ENCODE data around the gene ZNF672. TPM values are rescaled to one million over a fixed set of nuclear protein-coding genes. Genes with fewer than 3 reads are reported as not detected.
"Not testable (repeated sequence)": the region's sequence is repeated elsewhere in the genome, so short reads cannot be mapped to it uniquely, and the experiment has no call there.

Gene ZNF672
- total RNA-seq, 1 donor from 2014 or later: 41.7 TPM

DNA sequence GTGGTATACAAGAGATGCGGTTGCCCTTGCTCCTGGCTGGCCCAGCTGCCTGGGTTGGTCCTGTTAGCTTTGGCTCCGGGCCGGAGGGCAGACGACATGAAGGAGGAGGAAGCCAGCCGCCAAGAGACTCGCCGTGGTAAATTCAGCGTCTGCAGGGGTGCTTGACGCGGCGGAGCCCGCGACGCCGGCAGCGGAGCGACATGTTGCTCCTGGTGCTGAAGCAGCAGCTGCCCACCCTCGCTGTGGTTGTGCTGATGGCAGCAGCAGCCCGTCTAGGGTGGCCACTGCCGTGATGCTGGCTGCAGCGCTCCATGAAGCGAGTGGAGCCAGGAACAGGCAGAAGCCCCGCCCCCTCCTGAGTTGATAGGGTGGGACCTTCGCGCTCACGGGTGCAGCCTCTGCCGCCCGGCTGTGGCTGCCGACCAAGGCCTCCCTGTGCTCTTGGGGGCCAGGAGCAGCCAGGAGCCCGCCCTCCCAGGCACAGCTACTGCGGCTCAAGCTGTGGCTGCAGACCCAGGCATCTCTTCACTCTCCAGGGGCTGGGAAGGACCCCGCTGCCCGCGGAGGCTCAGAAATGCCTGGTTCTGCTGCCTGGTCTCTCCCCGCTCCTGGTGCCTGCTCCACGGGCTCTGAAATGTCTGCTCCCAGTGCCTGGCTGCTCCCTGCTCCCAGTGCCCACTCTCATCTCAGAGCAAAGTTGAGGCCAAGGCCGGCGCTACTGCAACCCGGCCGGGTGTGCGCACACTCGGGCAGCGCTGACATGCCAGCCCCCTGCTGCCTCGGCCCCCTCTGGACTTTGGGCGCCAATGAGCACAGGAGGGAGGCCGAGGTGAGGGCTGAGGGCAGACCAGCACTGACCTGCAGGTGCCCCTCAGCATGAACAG, 25.2 kb downstream of the ZNF672 start:
- DNase-seq (peak; percentile 93), ATAC-seq (ENCODE audit: poor library complexity) (peak; percentile 82)
- intact Hi-C loops (cut with DNase I): no loop called here

DNA sequence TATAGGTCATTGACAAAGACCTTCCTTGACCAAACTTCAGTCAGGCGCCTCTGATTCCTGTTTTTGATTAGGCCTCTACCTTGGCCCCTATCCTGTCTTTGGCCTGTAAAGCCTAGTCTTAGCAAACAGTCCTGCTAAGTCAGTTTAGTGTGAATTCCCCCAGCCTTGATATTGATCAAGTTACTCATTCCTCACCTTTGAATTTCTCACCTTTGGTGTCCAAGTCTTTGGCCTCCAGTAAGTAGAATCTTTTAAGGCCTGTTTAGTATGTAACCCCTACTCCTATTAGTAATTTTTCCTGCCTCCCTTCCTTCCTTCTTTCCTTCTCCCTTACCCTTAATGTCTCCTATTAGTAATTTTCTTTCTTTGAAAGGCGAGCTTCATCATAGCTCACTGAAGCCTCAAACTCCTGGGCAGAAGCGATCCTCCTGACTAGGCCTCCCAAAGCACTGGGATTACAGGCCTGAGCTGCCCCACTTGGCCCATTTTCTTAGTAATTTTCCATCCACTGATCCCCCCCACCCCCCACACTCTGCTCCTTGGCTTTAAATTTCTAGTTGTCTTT, 33.9 kb downstream of the ZNF672 start:
- intact Hi-C loops (cut with DNase I): no loop called here
- DNase-seq: no peak
- ATAC-seq (ENCODE audit: poor library complexity): no peak

DNA sequence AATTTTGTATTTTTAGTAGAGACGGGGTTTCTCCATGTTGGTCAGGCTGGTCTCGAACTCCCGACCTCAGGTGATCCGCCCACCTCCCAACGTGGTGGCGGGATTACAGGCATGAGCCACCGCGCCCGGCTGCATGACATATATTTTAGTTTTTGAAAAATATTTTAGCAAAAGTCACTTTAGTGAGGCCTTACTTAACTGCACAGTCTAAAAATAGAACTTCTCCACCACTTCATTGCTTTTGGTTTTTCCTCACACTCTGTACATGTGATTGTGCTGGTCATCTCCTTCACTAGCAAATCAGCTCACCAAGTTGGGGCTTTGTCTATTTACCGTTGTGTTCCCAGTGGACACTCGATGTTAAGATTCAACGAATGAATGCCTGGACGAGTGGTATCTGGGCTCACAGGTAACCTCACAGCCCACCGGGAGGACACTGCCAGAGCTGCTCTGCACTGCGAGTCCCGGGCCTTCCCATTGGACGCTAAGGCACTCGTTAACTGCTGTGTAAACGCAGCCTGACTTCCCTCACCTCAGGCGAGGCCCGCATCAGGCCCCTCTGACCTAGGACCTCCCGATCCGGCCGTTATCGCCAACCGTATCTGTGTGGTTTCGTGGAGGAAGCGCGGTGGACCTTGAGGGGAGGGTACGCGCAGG, 34.9 kb downstream of the ZNF672 start:
- intact Hi-C loops (cut with DNase I): no loop called here
- ATAC-seq (ENCODE audit: poor library complexity) (peak; percentile 75), DNase-seq (peak; percentile 71)

DNA sequence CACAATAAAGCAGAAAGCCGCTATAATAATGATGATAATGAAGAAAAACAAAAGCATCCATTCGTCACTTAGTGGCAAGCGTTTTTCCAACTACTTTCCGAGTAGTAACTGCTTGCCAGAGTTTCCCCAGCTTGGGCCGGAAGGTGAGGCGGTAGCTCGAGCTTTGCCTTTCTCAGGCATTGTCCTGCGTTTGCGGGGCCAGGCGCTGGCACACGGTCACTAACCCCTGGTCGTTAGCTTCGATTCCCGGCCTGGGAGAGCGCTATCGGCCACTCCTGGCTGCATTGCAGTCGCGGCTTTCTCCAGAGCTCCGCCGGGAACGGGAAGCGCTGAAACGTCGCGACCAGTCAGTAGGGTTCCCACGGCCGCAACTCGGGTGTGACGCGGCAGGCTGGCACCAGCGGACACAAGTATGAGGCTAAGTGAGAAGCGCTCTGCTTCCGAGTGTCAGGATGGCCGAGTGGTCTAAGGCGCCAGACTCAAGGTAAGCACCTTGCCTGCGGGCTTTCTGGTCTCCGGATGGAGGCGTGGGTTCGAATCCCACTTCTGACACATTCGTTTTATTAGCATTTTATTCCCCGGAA, 35.5 kb downstream of the ZNF672 start:
- DNase-seq (peak; percentile 95), ATAC-seq (ENCODE audit: poor library complexity) (peak; percentile 96)
- intact Hi-C loops (cut with DNase I): no loop called here

DNA sequence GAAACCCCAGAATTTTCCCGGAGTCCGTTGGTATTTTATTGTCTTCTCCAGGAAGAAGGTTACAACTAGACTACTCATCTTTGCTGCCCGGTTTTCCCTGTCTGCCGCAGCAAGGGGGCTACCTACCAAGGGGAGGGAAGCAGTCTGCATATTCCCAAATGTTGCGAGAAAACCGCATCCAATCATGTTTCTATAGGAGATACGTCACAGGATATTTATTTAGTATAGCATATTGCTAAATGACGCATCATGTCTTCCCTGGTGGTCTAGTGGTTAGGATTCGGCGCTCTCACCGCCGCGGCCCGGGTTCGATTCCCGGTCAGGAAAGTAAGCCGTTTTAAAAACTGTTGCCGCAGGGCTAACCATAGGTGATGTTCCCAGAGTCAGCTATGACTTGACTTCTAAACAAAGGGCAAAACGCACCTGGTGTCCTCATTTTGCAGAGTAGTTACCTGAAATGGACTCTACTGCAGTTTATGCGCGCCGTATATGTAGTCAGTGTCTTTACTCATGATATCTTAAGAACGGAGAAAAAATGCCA, 36.0 kb downstream of the ZNF672 start:
- intact Hi-C loops (cut with DNase I): no loop called here
- DNase-seq: peak; percentile 84
- peak; percentile 80 for ATAC-seq (ENCODE audit: poor library complexity)

DNA sequence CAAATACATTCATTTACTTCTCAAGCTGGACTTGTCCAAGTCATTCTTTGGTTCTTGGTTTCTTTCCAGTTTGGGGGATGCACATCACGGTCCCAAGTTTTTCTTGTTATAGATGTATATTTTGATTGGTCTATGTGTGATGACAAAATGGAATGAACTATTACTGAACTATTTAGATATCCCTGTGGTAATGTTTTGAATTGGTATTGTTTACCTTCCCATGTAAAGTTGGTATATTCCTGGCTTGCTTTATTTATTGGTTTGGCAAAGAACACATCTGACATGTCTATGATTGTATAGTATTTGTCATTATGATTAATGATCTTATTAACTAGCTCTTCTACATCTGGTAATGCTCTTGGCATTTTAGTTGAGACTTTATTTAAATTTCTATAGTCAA, 43.2 kb downstream of the ZNF672 start:
- ATAC-seq (ENCODE audit: poor library complexity) (no peak), DNase-seq (no peak)
- intact Hi-C loops (cut with DNase I): no loop called here

DNA sequence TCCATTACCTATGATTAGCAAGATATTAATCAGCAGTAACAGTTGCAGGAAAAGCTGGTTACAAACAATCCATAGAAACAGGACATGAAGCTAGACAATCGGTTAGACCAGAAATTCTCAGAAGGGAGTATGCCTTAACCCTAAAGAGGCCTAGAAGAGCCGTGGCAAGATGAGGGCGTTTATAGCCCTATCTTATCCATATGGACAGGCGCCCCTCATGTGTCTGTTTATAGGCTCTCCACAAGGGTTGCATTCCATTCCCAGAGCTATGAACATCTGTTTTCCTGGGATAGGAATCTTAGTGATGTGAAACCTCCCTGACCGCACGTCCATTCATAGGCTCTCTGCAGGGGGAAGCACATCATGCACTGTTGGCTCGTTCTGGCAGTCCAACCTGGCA, 44.4 kb downstream of the ZNF672 start:
- DNase-seq; ATAC-seq (ENCODE audit: poor library complexity); intact Hi-C loops (cut with DNase I): not testable (repeated sequence)

DNA sequence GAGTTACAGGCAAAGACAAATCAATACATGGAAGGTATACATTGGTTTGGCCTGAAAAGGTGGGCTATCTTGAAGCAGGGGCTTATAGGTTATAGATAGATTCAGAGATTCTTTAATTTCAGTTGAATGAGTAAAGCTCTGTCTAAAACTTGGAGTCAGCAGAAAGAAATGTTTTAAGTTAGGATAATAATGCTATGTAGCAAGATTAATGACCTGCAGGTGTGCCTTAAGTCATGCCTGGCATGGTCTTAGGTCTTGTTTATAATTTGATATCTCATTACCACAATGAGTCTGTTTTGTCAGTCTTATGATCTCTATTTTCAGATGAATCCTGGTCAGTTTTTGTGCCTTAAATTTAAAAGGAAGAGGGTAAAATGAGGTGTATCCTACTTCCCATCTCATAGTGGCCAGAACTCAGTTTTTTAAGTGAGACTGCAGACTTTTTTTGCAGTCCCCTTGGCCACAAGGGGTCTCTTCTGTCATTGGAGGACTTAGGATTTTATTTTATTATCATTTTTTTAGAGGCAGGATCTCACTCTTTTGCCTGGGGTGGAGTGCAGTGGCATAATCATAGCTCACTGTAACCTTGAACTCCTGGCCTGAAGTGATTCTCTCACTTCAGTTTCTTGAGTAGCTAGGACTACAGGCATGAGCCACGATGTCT, 46.7 kb downstream of the ZNF672 start:
- intact Hi-C loops (cut with DNase I): no loop called here
- no peak for DNase-seq
- no peak for ATAC-seq (ENCODE audit: poor library complexity)

DNA sequence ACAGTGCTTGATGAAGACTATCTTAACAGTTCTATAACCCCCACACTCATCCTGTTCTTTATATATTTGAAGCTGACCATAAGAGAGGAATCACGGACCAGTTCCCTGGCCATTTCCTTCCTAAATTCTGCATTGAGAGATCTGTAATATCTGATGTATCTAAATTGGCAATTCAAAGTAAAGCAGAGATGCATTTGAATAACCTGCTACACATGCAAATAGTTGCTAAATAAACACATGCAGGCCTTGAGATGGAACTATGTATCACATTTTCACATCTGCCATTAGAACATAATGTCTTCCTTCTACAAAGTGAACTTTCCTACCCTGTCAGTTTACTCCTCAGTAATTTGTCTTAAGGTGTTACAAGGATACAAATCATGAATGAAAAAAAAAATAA, 47.6 kb downstream of the ZNF672 start:
- intact Hi-C loops (cut with DNase I): no loop called here
- DNase-seq (no peak), ATAC-seq (ENCODE audit: poor library complexity) (no peak)

DNA sequence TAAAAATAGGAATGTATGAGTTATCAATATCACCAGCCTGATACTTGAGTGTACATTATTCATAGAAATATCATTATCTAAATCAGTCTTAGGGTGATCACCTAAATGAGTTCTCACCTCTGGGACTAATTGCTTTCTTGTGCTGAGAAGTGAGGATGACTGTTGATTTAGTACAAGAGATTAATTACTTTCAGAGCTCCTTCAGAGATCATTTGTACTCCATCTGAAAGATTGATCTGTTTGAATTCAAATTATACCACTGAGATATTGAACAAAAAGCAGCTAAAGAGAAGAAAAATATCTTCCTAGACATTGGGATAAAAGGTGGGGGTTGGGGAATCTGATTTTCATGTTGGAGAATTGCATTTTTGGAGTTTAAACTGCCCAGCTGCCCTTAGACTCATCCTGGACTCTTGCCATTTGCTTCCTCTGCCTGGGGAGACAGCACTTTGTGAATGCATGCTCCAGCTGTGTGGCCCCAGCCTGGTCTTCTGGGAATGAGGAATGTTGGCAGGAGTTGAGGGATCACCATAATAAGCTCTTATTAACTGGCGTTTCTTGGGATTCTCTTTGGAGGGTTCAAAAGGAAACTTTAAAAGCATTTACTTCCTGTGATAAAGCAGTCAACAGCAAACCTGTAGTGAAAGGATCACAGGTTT, 48.3 kb downstream of the ZNF672 start:
- DNase-seq (no peak), ATAC-seq (ENCODE audit: poor library complexity) (no peak)
- intact Hi-C loops (cut with DNase I): no loop called here

DNA sequence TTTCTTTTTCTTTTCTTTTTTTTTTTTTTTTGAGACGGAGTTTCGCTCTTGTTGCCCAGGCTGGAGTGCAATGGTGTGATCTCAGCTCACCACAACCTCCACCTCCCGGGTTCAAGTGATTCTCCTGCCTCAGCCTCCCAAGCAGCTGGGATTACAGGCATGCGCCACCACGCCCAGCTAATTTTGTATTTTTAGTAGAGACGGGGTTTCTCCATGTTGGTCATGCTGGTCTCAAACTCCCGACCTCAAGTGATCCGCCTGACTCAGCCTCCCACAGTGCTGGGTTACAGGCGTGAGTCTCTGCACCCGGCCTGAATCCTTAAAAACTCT, 51.9 kb downstream of the ZNF672 start:
- intact Hi-C loops (cut with DNase I); ATAC-seq (ENCODE audit: poor library complexity); DNase-seq: not testable (repeated sequence)

DNA sequence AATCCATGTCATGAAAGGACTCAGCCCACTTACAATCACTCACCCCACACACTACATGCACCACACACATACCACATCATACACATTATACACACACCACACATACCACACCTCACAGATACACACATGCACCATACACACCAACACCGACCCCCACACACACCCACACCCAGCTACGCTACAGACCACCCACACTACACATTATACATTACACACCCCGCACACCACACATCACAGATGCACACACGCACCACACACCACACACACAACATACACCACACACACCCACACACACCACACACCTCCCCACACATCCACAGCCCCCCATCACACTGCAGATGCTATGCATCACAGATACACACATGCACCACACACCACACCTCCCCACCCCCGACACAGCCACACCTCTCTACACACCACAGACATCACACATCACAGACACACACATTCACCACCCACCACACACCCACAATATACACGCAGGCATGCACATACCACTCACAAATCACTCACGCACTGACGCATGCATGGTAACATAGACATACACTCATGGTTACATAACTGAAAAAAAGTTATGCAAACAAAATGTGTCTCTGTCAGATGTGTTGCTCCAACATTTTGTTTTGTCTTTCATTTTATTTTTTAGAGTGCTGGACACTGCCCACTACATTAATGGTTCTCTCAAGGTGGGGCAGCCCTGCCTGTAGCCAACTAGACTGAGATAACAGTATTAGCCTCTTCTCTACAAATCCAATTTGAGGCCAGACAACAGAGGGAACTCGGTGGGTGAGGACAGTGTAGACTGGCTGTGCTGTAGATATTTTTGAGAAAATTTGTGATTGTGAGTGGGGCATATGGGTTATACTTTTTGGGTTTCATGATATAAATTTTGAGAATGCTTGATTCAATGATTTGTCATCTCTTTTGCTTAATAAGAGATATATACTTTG, 52.8 kb downstream of the ZNF672 start:
- DNase-seq (no peak), ATAC-seq (ENCODE audit: poor library complexity) (no peak)
- intact Hi-C loops (cut with DNase I): no loop called here

DNA sequence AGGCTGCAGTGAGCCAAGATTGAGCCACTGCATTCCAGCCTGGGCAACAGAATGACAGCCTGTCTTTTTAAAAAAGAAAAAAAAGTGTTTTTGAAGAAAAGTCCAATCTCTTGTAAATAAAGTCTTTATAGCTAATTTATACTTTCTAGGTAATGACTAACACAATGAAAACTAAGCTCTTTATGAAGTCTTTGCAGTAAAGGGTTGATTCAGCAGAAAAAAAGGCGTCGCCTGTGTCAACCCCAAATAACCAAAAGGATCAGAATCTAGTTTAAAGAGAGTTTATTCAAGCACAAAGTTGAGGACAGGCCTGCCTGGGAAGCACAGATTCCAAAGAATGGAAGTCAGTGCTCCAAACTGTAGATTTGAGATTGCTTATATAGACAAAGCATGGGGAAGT, 53.7 kb downstream of the ZNF672 start:
- no peak for ATAC-seq (ENCODE audit: poor library complexity)
- DNase-seq: no peak
- intact Hi-C loops (cut with DNase I): no loop called here

DNA sequence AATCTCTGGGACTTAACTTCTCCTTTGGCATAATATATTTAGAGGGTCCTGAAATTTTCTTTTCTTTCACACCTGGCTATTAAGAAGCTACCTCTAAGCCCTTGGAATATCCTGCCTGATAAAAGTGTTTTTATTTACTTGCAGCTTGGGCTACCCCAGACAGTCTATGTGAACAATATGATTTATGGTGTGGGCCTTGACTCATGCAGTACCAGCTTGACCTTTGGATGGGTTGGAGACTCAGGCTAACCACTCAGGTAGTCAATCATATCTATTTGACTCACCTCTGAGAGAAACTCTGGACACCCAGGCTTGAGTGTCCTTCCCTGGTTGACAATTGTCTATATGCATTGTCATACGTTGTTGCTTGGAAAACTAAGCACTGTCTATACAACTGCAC, 54.6 kb downstream of the ZNF672 start:
- ATAC-seq (ENCODE audit: poor library complexity) (no peak), DNase-seq (no peak)
- intact Hi-C loops (cut with DNase I): no loop called here

DNA sequence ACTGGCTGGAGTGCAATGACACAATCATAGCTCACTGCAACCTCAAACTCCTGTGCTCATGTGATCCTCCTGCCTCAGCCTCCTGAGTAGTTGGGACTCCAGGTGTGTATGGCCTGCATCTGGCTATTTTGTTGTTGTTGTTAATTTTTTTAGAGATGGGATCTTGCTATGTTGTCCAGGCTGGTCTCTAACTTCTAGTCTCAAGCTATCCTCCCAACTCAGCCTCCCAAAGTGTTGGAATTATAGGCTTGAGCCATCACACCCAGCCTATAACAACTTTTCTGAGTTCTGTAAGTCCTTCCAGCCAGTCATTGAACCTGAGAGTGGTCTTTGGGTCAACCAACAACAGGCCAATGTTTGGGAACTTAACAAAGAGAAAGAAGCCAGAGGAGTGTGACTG, 56.8 kb downstream of the ZNF672 start:
- DNase-seq (no peak), ATAC-seq (ENCODE audit: poor library complexity) (no peak)
- intact Hi-C loops (cut with DNase I): no loop called here

DNA sequence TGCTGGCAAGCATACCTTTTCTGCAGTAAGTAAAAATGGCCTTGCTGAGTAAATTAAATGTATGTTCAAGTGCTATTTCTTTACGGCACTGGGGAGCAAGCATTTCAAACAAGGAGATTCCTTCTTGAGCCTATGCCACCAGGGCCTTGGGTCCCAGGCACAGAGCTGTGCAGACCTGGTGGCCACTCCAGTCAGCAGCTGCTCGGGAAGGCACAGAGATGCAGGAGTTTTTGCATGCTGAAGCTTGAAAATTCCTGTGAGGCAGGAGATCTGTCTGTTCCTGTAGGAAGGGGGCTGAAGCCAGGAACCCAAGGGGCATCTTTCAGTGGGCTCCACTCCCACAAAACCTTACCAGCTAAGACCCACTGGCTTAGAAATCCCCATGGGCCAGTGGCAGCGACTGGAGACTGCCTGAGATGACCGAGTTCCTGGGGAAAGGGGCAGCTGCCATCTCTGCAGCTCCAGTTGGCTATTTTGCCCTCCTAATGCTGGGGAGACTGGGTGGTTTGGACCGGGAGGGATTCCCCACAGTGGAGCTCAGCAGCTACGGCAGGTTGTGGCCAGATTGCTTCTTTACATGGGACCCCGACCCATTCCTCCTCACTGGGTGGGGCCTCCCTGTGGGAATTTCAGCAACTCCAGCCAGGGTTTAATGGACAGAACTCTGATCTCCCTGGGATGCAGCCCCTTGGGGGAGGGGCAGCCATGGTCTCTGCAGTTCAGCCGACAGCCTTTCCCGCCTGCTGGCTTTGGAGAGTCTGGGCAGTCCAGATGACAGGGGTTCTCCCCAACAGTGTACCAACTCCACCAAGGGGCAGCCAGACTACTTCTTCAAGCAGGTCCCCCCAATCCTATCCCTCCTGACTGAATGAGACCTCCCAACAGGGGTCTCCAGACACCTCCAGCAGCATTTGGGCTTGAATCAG, 59.7 kb downstream of the ZNF672 start:
- no peak for DNase-seq
- intact Hi-C loops (cut with DNase I): no loop called here
- ATAC-seq (ENCODE audit: poor library complexity): no peak

All from Right ventricle myocardium superior (tissue), 1 donor.